Bronchial epithelial cell (primary cell): Measurements from ENCODE around the gene FBXO21. TPM values are rescaled to one million over a fixed set of nuclear protein-coding genes. Genes with fewer than 3 reads are reported as not detected.
"Not testable (repeated sequence)": the region's sequence is repeated elsewhere in the genome, so short reads cannot be mapped to it uniquely, and the experiment has no call there.

Experiments
- DNase-seq: peaks from one replicate; pipeline ENCODE4 v3.0.0-alpha.2; 2010; ENCODE audit warnings: low read depth
- FAIRE-seq: peaks from 2 replicates; lab custom pipeline; 2011; peaks lifted over from hg19 to GRCh38; lab: Jason Lieb, UNC
- H3K27me3 ChIP-seq: 2 replicates; pipeline ENCODE4 v1.5.1; 2011; ENCODE audit warnings: low read length; ENCODE audit not compliant: control insufficient read depth, insufficient read depth
- H3K36me3 ChIP-seq: 2 replicates; pipeline ENCODE4 v1.5.1; 2011; ENCODE audit warnings: low read length; ENCODE audit not compliant: control insufficient read depth, insufficient read depth
- H3K4me3 ChIP-seq: 2 replicates; pipeline ENCODE4 v1.5.1; 2011; ENCODE audit warnings: mild to moderate bottlenecking, low read depth, low read length, control low read depth
- total RNA-seq: library from RNA; depleted of rRNA; stranded (reverse); fragments of >200 nt; gene quantifications from 2 replicates; pipeline ENCODE4 v1.2.1, GENCODE V29; 2014
- TF ChIP-seq, protein P1 (sequence below): IDR thresholded peaks from 2 replicates; pipeline ENCODE4 v1.5.1; 2011; ENCODE audit warnings: mild to moderate bottlenecking, moderate library complexity, low read length, control low read depth, inconsistent platforms; ENCODE audit not compliant: insufficient read depth, severe bottlenecking

The FBXO21 gene
- total RNA-seq, 1 donor from 2014 or later = 52.7 TPM

DNA sequence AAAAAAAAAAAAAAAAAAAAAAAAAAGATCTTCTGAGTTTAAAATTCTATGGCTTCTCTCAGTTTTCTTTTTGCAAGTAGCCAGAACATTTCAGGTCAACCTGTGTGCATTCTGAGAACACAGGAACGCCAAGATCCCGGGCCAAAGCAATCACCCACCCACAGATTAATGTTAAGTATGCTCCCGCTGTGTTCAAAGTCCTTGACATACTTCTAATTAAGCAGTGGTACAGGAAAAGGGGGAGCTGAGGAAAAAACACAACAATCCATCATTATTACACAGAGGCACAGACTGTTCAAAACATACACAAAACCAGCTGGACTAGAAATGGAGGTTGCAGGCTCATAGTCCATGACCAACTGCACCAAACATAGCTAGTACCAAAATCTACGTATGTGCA, 2.8 kb downstream of the FBXO21 start:
- TF ChIP-seq, protein P1, sequence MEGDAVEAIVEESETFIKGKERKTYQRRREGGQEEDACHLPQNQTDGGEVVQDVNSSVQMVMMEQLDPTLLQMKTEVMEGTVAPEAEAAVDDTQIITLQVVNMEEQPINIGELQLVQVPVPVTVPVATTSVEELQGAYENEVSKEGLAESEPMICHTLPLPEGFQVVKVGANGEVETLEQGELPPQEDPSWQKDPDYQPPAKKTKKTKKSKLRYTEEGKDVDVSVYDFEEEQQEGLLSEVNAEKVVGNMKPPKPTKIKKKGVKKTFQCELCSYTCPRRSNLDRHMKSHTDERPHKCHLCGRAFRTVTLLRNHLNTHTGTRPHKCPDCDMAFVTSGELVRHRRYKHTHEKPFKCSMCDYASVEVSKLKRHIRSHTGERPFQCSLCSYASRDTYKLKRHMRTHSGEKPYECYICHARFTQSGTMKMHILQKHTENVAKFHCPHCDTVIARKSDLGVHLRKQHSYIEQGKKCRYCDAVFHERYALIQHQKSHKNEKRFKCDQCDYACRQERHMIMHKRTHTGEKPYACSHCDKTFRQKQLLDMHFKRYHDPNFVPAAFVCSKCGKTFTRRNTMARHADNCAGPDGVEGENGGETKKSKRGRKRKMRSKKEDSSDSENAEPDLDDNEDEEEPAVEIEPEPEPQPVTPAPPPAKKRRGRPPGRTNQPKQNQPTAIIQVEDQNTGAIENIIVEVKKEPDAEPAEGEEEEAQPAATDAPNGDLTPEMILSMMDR = no peak
- Histone ChIP-seq H3K4me3 (no peak overlapping the region), H3K36me3 (peaks cover 2% of the 10 kb centered on the region), H3K27me3 (no peaks in the 10 kb centered on the region)
- FAIRE-seq = no peak
- DNase-seq = no peak

DNA sequence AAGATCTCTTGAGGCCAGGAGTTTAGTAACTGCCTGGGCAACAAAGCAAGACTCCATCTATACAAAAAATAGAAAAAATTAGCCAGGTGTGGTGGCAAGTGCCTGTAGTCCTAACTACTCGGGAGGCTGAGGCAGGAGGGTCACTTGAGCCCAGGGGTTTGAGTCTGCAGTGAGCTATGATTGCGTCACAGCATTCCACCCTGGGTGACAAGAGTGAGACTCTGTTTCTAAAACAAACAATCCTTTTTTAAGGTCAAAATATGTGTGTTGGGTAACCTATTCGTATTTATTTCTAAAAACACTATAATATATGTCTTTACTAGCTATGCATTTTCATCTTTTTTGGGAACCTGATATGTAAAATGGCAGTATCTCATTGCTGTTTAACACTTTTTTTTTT, 7.4 kb downstream of the FBXO21 start:
- Histone ChIP-seq H3K4me3 (no peak overlapping the region), H3K36me3 (peaks cover 2% of the 10 kb centered on the region), H3K27me3 (no peaks in the 10 kb centered on the region)
- no peak for DNase-seq
- FAIRE-seq = no peak
- TF ChIP-seq, protein P1 = no peak

DNA sequence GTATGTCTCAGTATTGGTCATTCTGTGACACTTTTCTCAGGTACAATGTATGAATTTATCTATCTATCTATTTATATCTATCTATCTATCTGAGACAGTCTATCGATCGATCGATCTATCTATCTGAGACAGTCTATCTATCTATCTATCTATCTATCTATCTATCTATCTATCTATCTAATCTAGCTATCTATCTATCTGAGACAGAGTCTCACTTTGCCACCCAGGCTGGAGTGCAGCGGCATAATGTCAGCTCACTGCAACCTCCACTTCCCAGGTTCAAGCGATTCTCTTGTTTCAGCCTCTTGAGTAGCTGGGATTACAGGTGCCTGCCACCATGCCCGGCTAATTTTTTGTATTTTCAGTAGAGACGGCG, 8.8 kb downstream of the FBXO21 start:
- FAIRE-seq, DNase-seq, H3K36me3 ChIP-seq, H3K27me3 ChIP-seq, H3K4me3 ChIP-seq: not testable (repeated sequence)

DNA sequence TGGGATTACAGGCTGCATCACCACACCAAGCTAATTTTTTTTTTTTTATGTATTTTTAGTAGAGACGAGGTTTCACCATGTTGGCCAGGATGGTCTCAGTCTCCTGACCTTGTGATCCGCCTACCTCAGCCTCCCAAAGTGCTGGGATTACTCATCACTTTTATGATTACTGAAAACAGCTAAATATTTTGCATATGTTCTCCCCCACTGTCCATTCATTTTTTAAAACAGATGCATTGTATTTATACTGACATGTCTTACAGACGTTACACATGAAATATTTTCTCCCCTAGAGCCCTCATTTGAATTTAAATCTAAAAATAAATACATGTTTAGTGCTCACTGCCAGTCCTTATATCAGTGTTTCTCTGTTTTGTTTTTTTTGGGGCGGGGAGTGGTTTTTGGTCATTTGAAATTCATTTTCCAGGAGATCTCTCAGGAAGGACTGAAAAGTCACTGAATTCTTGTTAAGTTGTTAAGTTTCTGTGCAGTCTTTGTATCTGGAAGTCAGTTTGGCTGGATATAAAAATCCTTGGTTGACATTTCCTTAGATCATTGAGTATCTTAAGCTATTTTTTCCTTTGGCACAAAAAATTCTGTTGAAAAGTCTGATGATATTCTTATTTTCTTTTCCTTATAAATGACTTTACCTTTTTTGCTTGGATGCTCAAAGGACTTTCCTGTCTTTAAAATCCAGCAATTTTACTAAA, 9.4 kb downstream of the FBXO21 start:
- H3K27me3 ChIP-seq = no peaks in the 10 kb centered on the region
- H3K36me3 ChIP-seq = peaks cover 6% of the 10 kb centered on the region
- TF ChIP-seq, protein P1 = no peak
- no peak for FAIRE-seq
- DNase-seq = no peak
- no peak overlapping the region for H3K4me3 ChIP-seq

GRCh38 chr12:117178745-117179144, 11.5 kb downstream of the FBXO21 start:
- Histone ChIP-seq H3K36me3 (peaks cover 4% of the 10 kb centered on the region), H3K27me3 (no peaks in the 10 kb centered on the region), H3K4me3 (no peak overlapping the region)
- DNase-seq = no peak
- TF ChIP-seq, protein P1 = no peak
- no peak for FAIRE-seq

DNA sequence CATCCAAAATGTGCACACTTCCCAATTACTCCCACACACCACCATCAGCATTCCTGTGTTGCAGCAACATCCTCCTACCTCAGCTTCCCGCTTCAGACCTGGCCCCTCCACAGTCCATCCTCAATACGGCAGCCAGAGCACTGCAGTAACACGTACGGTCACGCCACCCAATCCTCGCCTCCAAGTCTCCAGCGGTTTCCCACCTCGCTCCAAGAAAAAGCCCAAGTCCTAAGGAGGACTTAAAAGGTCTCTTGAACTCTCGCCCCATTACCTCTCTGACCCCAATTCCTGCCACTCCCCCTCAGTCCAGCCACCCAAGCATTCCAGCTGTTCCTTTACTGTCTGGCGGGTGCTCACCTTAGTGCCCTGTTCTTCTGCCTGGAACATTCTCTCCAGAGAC, 12.0 kb downstream of the FBXO21 start:
- DNase-seq (no peak), FAIRE-seq (no peak)
- TF ChIP-seq, protein P1 = no peak
- no peaks in the 10 kb centered on the region for H3K27me3 ChIP-seq
- no peak overlapping the region for H3K4me3 ChIP-seq
- H3K36me3 ChIP-seq = peaks cover 4% of the 10 kb centered on the region
